Ishikawa (cell line): ENCODE results near the gene CEND1.

ENCODE experiments used
- CEBPB ChIP-seq: IDR thresholded peaks from 2 replicates; pipeline ENCODE4 v1.6.1; 2012
- EP300 ChIP-seq: IDR thresholded peaks from 2 replicates; pipeline ENCODE4 v1.6.1; 2012; ENCODE audit warnings: borderline replicate concordance
- FOXM1 ChIP-seq: IDR thresholded peaks from 2 replicates; pipeline ENCODE4 v1.6.1; 2012; ENCODE audit warnings: low read depth, borderline replicate concordance
- NFIC ChIP-seq: IDR thresholded peaks from 2 replicates; pipeline ENCODE4 v1.6.1; 2012
- RAD21 ChIP-seq: IDR thresholded peaks from 2 replicates; pipeline ENCODE4 v1.6.1; 2012; ENCODE audit warnings: low read depth
- TAF1 ChIP-seq: IDR thresholded peaks from 2 replicates; pipeline ENCODE4 v1.6.1; 2012; ENCODE audit warnings: low read depth, mild to moderate bottlenecking
- TCF12 ChIP-seq: IDR thresholded peaks from 2 replicates; pipeline ENCODE4 v1.6.1; 2012; ENCODE audit warnings: low read depth
- YY1 ChIP-seq: IDR thresholded peaks from 2 replicates; pipeline ENCODE4 v1.6.1; 2012; ENCODE audit warnings: low read depth
- ZBTB7A ChIP-seq: IDR thresholded peaks from 2 replicates; pipeline ENCODE4 v1.6.1; 2012; ENCODE audit warnings: low read depth
- TF ChIP-seq, protein P1 (sequence below): IDR thresholded peaks from 2 replicates; pipeline ENCODE4 v1.6.1; 2012
- TF ChIP-seq, protein P2 (sequence below): IDR thresholded peaks from 2 replicates; pipeline ENCODE4 v1.6.1; 2012; ENCODE audit warnings: low read depth, mild to moderate bottlenecking
- TF ChIP-seq, protein P3 (sequence below): IDR thresholded peaks from 2 replicates; pipeline ENCODE4 v1.6.1; 2012

DNA sequence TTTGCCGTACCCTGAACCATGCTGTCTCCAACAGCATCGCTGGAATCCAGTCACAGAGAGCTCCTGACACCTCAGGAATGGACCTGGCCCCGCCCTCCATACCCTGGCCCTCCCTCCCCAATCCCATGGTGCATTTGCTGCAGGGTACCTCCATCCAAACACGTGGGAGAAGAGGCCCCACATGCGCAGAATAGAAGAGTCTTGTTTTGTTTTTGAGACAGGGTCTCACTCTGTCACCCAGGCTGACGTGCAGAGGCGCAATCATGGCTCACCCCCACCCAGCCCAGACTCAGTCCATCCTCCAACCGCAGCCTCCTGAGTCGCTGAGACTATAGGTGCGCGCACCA, 26.5 kb upstream of the CEND1 start:
- TF ChIP-seq, protein P1, sequence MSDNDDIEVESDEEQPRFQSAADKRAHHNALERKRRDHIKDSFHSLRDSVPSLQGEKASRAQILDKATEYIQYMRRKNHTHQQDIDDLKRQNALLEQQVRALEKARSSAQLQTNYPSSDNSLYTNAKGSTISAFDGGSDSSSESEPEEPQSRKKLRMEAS = peak; percentile 65; the same call in 1 of the 2 replicates
- TF ChIP-seq FOXM1 (no peak), RAD21 (no peak), EP300 (no peak), YY1 (no peak), TAF1 (no peak), CEBPB (no peak), NFIC (no peak), TCF12 (no peak), ZBTB7A (no peak)
- TF ChIP-seq, protein P2, sequence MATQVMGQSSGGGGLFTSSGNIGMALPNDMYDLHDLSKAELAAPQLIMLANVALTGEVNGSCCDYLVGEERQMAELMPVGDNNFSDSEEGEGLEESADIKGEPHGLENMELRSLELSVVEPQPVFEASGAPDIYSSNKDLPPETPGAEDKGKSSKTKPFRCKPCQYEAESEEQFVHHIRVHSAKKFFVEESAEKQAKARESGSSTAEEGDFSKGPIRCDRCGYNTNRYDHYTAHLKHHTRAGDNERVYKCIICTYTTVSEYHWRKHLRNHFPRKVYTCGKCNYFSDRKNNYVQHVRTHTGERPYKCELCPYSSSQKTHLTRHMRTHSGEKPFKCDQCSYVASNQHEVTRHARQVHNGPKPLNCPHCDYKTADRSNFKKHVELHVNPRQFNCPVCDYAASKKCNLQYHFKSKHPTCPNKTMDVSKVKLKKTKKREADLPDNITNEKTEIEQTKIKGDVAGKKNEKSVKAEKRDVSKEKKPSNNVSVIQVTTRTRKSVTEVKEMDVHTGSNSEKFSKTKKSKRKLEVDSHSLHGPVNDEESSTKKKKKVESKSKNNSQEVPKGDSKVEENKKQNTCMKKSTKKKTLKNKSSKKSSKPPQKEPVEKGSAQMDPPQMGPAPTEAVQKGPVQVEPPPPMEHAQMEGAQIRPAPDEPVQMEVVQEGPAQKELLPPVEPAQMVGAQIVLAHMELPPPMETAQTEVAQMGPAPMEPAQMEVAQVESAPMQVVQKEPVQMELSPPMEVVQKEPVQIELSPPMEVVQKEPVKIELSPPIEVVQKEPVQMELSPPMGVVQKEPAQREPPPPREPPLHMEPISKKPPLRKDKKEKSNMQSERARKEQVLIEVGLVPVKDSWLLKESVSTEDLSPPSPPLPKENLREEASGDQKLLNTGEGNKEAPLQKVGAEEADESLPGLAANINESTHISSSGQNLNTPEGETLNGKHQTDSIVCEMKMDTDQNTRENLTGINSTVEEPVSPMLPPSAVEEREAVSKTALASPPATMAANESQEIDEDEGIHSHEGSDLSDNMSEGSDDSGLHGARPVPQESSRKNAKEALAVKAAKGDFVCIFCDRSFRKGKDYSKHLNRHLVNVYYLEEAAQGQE = no peak
- TF ChIP-seq, protein P3, sequence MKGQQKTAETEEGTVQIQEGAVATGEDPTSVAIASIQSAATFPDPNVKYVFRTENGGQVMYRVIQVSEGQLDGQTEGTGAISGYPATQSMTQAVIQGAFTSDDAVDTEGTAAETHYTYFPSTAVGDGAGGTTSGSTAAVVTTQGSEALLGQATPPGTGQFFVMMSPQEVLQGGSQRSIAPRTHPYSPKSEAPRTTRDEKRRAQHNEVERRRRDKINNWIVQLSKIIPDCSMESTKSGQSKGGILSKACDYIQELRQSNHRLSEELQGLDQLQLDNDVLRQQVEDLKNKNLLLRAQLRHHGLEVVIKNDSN = no peak
